Measurements from ENCODE around the gene ITPKB.

ITPKB gene

GRCh38 chr1:226664413-226665101 lies 74.5 kb downstream of the ITPKB start:
- CTCF ChIA-PET, result interaction anchor here (0.8 to 1.4 kb wide), 7 partner anchors 9 to 31 kb away, joined by 3 to 5 read pairs (median 4); no protein-coding TSS in a partner anchor
- POLR2A ChIA-PET, result interaction anchor here (1.1 kb wide), 1 partner anchor 12 kb away, joined by 5 read pairs; no protein-coding TSS in a partner anchor
- peak; percentile 66 for DNase-seq (ENCODE audit: low read depth, low spot score)

GRCh38 chr1:226663327-226663704 lies 75.8 kb downstream of the ITPKB start:
- ChIA-PET CTCF (interaction anchor here (1.3 to 1.5 kb wide), 3 partner anchors 9 to 22 kb away, joined by 3 to 6 read pairs (median 4); no protein-coding TSS in a partner anchor), POLR2A (interaction anchor here (1.0 to 1.9 kb wide), 3 partner anchors 9 to 39 kb away, joined by 3 to 9 read pairs (median 7); no protein-coding TSS in a partner anchor)
- DNase-seq (ENCODE audit: low read depth, low spot score), result no peak
- H3K4me3 ChIP-seq (ENCODE audit: low read depth, low read length), result no peak overlapping the region
- TF ChIP-seq CTCF (IDR thresholded peaks at IDR 0.05; ENCODE audit: insufficient read depth, low read length, missing control alignments), result no peak

More at GRCh38 chr1:226664413-226665101, 74.5 kb downstream of the ITPKB start:
- TF ChIP-seq CTCF (IDR thresholded peaks at IDR 0.05; ENCODE audit: insufficient read depth, low read length, missing control alignments), result no peak
- H3K4me3 ChIP-seq (ENCODE audit: low read depth, low read length), result peak overlapping the region; percentile 6; the same call in 1 of the 2 replicates

- peak overlapping the region; percentile 4; the same call in 1 of the 2 replicates for H3K4me3 ChIP-seq (ENCODE audit: low read depth, low read length)
- POLR2A ChIA-PET, result interaction anchor here (1.0 to 1.9 kb wide), 3 partner anchors 9 to 40 kb away, joined by 3 to 9 read pairs (median 7); no protein-coding TSS in a partner anchor
- peak; percentile 92 for DNase-seq (ENCODE audit: low read depth, low spot score)
- TF ChIP-seq CTCF (IDR thresholded peaks at IDR 0.05; ENCODE audit: insufficient read depth, low read length, missing control alignments), result no peak
- CTCF ChIA-PET, result interaction anchor here (1.4 to 1.7 kb wide), 3 partner anchors 9 to 28 kb away, joined by 6 read pairs; no protein-coding TSS in a partner anchor
Measured at GRCh38 chr1:226662642-226663326, 76.3 kb downstream of the ITPKB start.

- DNase-seq (ENCODE audit: low read depth, low spot score), result no peak
- no peak for TF ChIP-seq CTCF (IDR thresholded peaks at IDR 0.05; ENCODE audit: insufficient read depth, low read length, missing control alignments)
- ChIA-PET CTCF (interaction anchor here (0.8 to 1.7 kb wide), 5 partner anchors 8 to 35 kb away, joined by 3 to 6 read pairs (median 6); no protein-coding TSS in a partner anchor), POLR2A (interaction anchor here (1.8 to 1.9 kb wide), 2 partner anchors 8 to 15 kb away, joined by 7 to 9 read pairs; no protein-coding TSS in a partner anchor)
- no peak overlapping the region for H3K4me3 ChIP-seq (ENCODE audit: low read depth, low read length)
Measured at GRCh38 chr1:226661965-226662364, 77.1 kb downstream of the ITPKB start.

- no peak for TF ChIP-seq CTCF (IDR thresholded peaks at IDR 0.05; ENCODE audit: insufficient read depth, low read length, missing control alignments)
- H3K4me3 ChIP-seq (ENCODE audit: low read depth, low read length), result no peak overlapping the region
- POLR2A ChIA-PET, result no interaction called here
- CTCF ChIA-PET, result interaction anchor here (0.8 to 1.7 kb wide), 5 partner anchors 13 to 34 kb away, joined by 3 to 6 read pairs (median 5); no protein-coding TSS in a partner anchor
- no peak for DNase-seq (ENCODE audit: low read depth, low spot score)
Measured at GRCh38 chr1:226661271-226661670, 77.8 kb downstream of the ITPKB start.

Measured in AG04449 (cell line).